K562 (cell line): Measurements from ENCODE around the gene GDF15. TPM values are rescaled to one million over a fixed set of nuclear protein-coding genes. Genes with fewer than 3 reads are reported as not detected.

ENCODE experiments used
- CAMTA2 ChIP-seq: fragments of 250-450 bp; sonication (Bioruptor Pico); conservative IDR thresholded peaks from 2 replicates; pipeline ENCODE4 v1.5.1; 2022
- DACH1 ChIP-seq: fragments of 450-650 bp; IDR thresholded peaks from 2 replicates; pipeline ENCODE4 v1.6.1; 2018; ENCODE audit not compliant: partially characterized antibody
- FOSL1 ChIP-seq: fragments of 200-800 bp; sonication (Bioruptor generic); conservative IDR thresholded peaks from 2 replicates; pipeline ENCODE4 v1.6.1; 2016; ENCODE audit warnings: missing genetic modification characterization, missing compliant biosample characterization
- FOXJ3 ChIP-seq: sonication (generic); formaldehyde crosslinking; IDR thresholded peaks from 2 replicates; pipeline ENCODE4 v1.4.0; 2020; ENCODE audit warnings: mild to moderate bottlenecking, missing genetic modification reagents
- HSF4 ChIP-seq: fragments of 250-450 bp; sonication (Bioruptor Pico); IDR thresholded peaks from 2 replicates; pipeline ENCODE4 v2.1.2; 2022; ENCODE audit warnings: mild to moderate bottlenecking, moderate library complexity, borderline replicate concordance
- PATZ1 ChIP-seq: fragments of 250-450 bp; sonication (Bioruptor Pico); IDR thresholded peaks from 2 replicates; pipeline ENCODE4 v1.5.0; 2020; ENCODE audit warnings: mild to moderate bottlenecking, borderline replicate concordance
- RHOXF2B ChIP-seq: fragments of 250-450 bp; sonication (Bioruptor Pico); conservative IDR thresholded peaks from 2 replicates; pipeline ENCODE4 v1.5.1; 2021
- ZBED1 ChIP-seq: IDR thresholded peaks from 2 replicates; pipeline ENCODE4 v1.6.1; 2014
- ZNF197 ChIP-seq: fragments of 200-800 bp; sonication (Bioruptor generic); IDR thresholded peaks from 2 replicates; pipeline ENCODE4 v1.6.1; 2016; ENCODE audit warnings: low read depth, missing genetic modification characterization, missing compliant biosample characterization
- ZNF696 ChIP-seq: fragments of 250-450 bp; sonication (Bioruptor Pico); conservative IDR thresholded peaks from 2 replicates; pipeline ENCODE4 v1.4.0; 2020; ENCODE audit warnings: mild to moderate bottlenecking, moderate library complexity
- polyA plus RNA-seq, 8 experiments: library from polyadenylated mRNA; depleted of rRNA in 4 of 8; stranded (reverse) in 5 of 8; unstranded in 3 of 8; fragments of >200 nt; fragmentation: Nextera tagmentation in 2 of 8; fragmentation: Illumina TruSeq in 1 of 8; extraction: Ambion mirVana in 2 of 8; extraction: Trizol in 1 of 8; gene quantifications; 2 replicates each; pipeline versions ENCODE4 v1.2.1 to v1.2.3, GENCODE V29; 2011 to 2014; ENCODE audit warnings: inconsistent platforms in 1 of 8, missing spikeins in 1 of 8
- total RNA-seq, 7 experiments: library from RNA; depleted of rRNA in 6 of 7; stranded (reverse); fragments of >200 nt in 6 of 7; fragmentation: Illumina TruSeq in 2 of 7; extraction: Trizol in 2 of 7; gene quantifications; 2 replicates each; pipeline versions ENCODE4 v1.2.1 to v1.2.3, GENCODE V29; 2011 to 2021; ENCODE audit warnings: low replicate concordance in 1 of 7
- TF ChIP-seq, protein P1 (sequence below): fragments of 450-650 bp; IDR thresholded peaks from 2 replicates; pipeline ENCODE4 v1.6.1; 2016; ENCODE audit warnings: mild to moderate bottlenecking, moderate library complexity
- TF ChIP-seq, protein P2 (sequence below), 2 experiments: fragments of 200-800 bp in 1 of 2; sonication (Bioruptor generic) in 1 of 2; sonication (generic) in 1 of 2; formaldehyde crosslinking in 1 of 2; IDR thresholded peaks in 1 of 2; conservative IDR thresholded peaks in 1 of 2; 2 replicates each; pipeline versions ENCODE4 v1.5.0 to v1.6.1; 2016 to 2020; ENCODE audit warnings: missing compliant biosample characterization in 1 of 2, missing genetic modification characterization in 1 of 2, missing genetic modification reagents in 1 of 2

GDF15 gene
- total and polyA plus RNA-seq, 9 of the 15 experiments (the other 6 are each of a cell fraction or from before 2014, with no cell fraction given), result 2.3 to 82.4 (median 12.5) TPM

DNA sequence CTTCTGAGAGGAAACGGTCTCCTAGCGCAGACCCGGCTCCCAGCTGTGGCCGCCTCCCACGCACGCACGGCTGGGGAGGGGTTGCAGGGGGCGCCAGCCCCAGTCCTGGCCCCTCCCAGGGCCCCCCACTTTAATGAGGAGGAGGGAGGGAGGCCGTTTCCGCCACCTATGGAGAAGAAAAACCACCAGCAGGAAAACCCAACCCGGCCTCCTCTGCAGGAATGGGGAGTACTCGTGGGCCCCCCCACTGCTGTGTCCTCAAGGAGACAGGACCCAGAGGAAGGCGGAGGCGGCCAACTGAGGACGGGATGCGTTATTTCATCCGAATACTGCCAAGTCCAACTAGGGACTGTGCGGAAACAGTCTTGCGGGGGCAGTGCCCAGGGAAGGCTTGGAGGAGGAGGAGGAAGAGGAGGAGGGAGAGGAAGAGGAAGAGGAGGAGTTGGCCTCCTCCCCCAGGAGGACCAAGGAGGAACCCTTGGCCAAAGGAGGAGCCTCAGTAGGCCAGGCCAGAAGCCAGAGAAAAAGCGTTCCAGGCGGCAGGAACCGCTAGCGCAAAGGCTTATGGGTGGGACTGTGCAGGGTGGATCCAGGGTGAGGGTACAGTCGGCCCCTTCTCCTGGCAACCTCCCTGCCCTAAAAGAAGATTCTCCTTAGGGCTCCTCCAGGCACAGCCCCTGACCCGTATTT, 29.4 kb downstream of the GDF15 start (continued):
- TF ChIP-seq, protein P1, sequence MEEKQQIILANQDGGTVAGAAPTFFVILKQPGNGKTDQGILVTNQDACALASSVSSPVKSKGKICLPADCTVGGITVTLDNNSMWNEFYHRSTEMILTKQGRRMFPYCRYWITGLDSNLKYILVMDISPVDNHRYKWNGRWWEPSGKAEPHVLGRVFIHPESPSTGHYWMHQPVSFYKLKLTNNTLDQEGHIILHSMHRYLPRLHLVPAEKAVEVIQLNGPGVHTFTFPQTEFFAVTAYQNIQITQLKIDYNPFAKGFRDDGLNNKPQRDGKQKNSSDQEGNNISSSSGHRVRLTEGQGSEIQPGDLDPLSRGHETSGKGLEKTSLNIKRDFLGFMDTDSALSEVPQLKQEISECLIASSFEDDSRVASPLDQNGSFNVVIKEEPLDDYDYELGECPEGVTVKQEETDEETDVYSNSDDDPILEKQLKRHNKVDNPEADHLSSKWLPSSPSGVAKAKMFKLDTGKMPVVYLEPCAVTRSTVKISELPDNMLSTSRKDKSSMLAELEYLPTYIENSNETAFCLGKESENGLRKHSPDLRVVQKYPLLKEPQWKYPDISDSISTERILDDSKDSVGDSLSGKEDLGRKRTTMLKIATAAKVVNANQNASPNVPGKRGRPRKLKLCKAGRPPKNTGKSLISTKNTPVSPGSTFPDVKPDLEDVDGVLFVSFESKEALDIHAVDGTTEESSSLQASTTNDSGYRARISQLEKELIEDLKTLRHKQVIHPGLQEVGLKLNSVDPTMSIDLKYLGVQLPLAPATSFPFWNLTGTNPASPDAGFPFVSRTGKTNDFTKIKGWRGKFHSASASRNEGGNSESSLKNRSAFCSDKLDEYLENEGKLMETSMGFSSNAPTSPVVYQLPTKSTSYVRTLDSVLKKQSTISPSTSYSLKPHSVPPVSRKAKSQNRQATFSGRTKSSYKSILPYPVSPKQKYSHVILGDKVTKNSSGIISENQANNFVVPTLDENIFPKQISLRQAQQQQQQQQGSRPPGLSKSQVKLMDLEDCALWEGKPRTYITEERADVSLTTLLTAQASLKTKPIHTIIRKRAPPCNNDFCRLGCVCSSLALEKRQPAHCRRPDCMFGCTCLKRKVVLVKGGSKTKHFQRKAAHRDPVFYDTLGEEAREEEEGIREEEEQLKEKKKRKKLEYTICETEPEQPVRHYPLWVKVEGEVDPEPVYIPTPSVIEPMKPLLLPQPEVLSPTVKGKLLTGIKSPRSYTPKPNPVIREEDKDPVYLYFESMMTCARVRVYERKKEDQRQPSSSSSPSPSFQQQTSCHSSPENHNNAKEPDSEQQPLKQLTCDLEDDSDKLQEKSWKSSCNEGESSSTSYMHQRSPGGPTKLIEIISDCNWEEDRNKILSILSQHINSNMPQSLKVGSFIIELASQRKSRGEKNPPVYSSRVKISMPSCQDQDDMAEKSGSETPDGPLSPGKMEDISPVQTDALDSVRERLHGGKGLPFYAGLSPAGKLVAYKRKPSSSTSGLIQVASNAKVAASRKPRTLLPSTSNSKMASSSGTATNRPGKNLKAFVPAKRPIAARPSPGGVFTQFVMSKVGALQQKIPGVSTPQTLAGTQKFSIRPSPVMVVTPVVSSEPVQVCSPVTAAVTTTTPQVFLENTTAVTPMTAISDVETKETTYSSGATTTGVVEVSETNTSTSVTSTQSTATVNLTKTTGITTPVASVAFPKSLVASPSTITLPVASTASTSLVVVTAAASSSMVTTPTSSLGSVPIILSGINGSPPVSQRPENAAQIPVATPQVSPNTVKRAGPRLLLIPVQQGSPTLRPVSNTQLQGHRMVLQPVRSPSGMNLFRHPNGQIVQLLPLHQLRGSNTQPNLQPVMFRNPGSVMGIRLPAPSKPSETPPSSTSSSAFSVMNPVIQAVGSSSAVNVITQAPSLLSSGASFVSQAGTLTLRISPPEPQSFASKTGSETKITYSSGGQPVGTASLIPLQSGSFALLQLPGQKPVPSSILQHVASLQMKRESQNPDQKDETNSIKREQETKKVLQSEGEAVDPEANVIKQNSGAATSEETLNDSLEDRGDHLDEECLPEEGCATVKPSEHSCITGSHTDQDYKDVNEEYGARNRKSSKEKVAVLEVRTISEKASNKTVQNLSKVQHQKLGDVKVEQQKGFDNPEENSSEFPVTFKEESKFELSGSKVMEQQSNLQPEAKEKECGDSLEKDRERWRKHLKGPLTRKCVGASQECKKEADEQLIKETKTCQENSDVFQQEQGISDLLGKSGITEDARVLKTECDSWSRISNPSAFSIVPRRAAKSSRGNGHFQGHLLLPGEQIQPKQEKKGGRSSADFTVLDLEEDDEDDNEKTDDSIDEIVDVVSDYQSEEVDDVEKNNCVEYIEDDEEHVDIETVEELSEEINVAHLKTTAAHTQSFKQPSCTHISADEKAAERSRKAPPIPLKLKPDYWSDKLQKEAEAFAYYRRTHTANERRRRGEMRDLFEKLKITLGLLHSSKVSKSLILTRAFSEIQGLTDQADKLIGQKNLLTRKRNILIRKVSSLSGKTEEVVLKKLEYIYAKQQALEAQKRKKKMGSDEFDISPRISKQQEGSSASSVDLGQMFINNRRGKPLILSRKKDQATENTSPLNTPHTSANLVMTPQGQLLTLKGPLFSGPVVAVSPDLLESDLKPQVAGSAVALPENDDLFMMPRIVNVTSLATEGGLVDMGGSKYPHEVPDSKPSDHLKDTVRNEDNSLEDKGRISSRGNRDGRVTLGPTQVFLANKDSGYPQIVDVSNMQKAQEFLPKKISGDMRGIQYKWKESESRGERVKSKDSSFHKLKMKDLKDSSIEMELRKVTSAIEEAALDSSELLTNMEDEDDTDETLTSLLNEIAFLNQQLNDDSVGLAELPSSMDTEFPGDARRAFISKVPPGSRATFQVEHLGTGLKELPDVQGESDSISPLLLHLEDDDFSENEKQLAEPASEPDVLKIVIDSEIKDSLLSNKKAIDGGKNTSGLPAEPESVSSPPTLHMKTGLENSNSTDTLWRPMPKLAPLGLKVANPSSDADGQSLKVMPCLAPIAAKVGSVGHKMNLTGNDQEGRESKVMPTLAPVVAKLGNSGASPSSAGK, result peak; percentile 31; the same call in 1 of the 2 replicates
- TF ChIP-seq CAMTA2 (CRISPR knock-in tag), result no peak
- TF ChIP-seq DACH1, result peak; percentile 78
- no peak for TF ChIP-seq ZNF696
- TF ChIP-seq, protein P2, sequence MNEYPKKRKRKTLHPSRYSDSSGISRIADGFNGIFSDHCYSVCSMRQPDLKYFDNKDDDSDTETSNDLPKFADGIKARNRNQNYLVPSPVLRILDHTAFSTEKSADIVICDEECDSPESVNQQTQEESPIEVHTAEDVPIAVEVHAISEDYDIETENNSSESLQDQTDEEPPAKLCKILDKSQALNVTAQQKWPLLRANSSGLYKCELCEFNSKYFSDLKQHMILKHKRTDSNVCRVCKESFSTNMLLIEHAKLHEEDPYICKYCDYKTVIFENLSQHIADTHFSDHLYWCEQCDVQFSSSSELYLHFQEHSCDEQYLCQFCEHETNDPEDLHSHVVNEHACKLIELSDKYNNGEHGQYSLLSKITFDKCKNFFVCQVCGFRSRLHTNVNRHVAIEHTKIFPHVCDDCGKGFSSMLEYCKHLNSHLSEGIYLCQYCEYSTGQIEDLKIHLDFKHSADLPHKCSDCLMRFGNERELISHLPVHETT (CRISPR knock-in tag; conservative IDR thresholded peaks at IDR 0.05 in 1 of 2, IDR thresholded peaks at IDR 0.05 in 1 of 2), result peak in 1 of 2 experiments; percentile 67; a peak in 2 of 4 replicates
- peak; percentile 75; the same call in 1 of the 2 replicates for TF ChIP-seq HSF4 (CRISPR knock-in tag)
- TF ChIP-seq RHOXF2B (CRISPR knock-in tag), result 0 out of 2 replicates have a peak, but pooled peaks have one; percentile 47
- no peak for TF ChIP-seq FOXJ3 (CRISPR knock-in tag)
- 0 out of 2 replicates have a peak, but pooled peaks have one; percentile 15 for TF ChIP-seq ZNF197 (CRISPR knock-in tag)
- TF ChIP-seq ZBED1, result peak; percentile 85; the same call in 1 of the 2 replicates
- TF ChIP-seq PATZ1, result no peak; the same call in 1 of the 2 replicates
- no peak for TF ChIP-seq FOSL1 (tag)
